Neural cell (in vitro differentiated cells): Measurements from ENCODE around the gene C22orf31. TPM values are rescaled to one million over a fixed set of nuclear protein-coding genes. Genes with fewer than 3 reads are reported as not detected.

Experiments
- H2AFZ ChIP-seq: fragments of 200-600, 300-800 bp; sonication (generic), shearing (Covaris generic); 2 replicates; pipeline ENCODE4 v1.6.0; 2014; ENCODE audit warnings: low read depth, mild to moderate bottlenecking, antibody characterized with exemption, low read length, moderate library complexity
- H3F3A ChIP-seq: fragments of 200-600 bp; shearing (Covaris generic); 2 replicates; pipeline ENCODE4 v1.6.1; 2016; ENCODE audit warnings: mild to moderate bottlenecking, moderate library complexity, mixed read lengths, antibody characterized with exemption, low read length; ENCODE audit not compliant: insufficient read depth, poor library complexity, severe bottlenecking
- H3K27ac ChIP-seq: fragments of 200-600, 300-800 bp; sonication (generic), shearing (Covaris generic); 2 replicates; pipeline ENCODE4 v1.5.1; 2014; ENCODE audit warnings: mild to moderate bottlenecking, low read length, moderate library complexity
- H3K27me3 ChIP-seq: fragments of 300-800, 200-600 bp; sonication (generic), shearing (Covaris generic); 2 replicates; pipeline ENCODE4 v1.6.0; 2014; ENCODE audit warnings: mild to moderate bottlenecking, low read depth, low read length, moderate library complexity; ENCODE audit not compliant: insufficient read depth
- H3K36me3 ChIP-seq: fragments of 300-800, 200-600 bp; sonication (generic), shearing (Covaris generic); 2 replicates; pipeline ENCODE4 v1.5.1; 2014; ENCODE audit warnings: mild to moderate bottlenecking, antibody characterized with exemption, low read length, moderate library complexity; ENCODE audit not compliant: insufficient read depth
- H3K4me2 ChIP-seq: fragments of 300-800, 200-600 bp; sonication (generic), shearing (Covaris generic); 2 replicates; pipeline ENCODE4 v1.6.0; 2014; ENCODE audit warnings: mild to moderate bottlenecking, low read length
- H3K4me3 ChIP-seq: fragments of 300-800, 200-600 bp; sonication (generic), shearing (Covaris generic); 2 replicates; pipeline ENCODE4 v1.5.1; 2014; ENCODE audit warnings: mild to moderate bottlenecking, low read length, moderate library complexity
- H3K79me2 ChIP-seq: fragments of 200-600 bp; shearing (Covaris generic); replicated peaks from 2 replicates; pipeline ENCODE4 v1.6.0; 2014; ENCODE audit warnings: mild to moderate bottlenecking, low read length, moderate library complexity; ENCODE audit not compliant: insufficient read depth
- H3K9ac ChIP-seq: fragments of 300-800, 200-600 bp; sonication (generic), shearing (Covaris generic); 2 replicates; pipeline ENCODE4 v1.6.1; 2016; ENCODE audit warnings: mild to moderate bottlenecking, low read length, mixed read lengths
- H3K9me2 ChIP-seq: fragments of 200-600 bp; shearing (Covaris generic); 2 replicates; pipeline ENCODE4 v1.6.1; 2016; ENCODE audit warnings: mild to moderate bottlenecking, low read length, mixed read lengths; ENCODE audit not compliant: insufficient read depth
- H3K9me3 ChIP-seq: fragments of 200-600, 300-800 bp; sonication (generic), shearing (Covaris generic); 2 replicates; pipeline ENCODE4 v1.6.1; 2016; ENCODE audit warnings: mild to moderate bottlenecking, mixed run types, low read length, moderate library complexity, mixed read lengths
- H4K20me1 ChIP-seq: fragments of 200-600 bp; shearing (Covaris generic); 2 replicates; pipeline ENCODE4 v1.6.1; 2016; ENCODE audit warnings: mild to moderate bottlenecking, mixed run types; ENCODE audit not compliant: insufficient read depth
- CTCF ChIP-seq: fragments of 450-650 bp; IDR thresholded peaks from 2 replicates; pipeline ENCODE4 v1.5.1; 2014; ENCODE audit warnings: antibody characterized with exemption, mild to moderate bottlenecking, moderate library complexity; ENCODE audit not compliant: poor library complexity, severe bottlenecking
- EP300 ChIP-seq: fragments of 450-650 bp; conservative IDR thresholded peaks from 2 replicates; pipeline ENCODE4 v1.6.1; 2014; ENCODE audit warnings: antibody characterized with exemption, mild to moderate bottlenecking, moderate library complexity; ENCODE audit not compliant: poor library complexity, severe bottlenecking
- EZH2 ChIP-seq: fragments of 200-600, 300-800 bp; shearing (Covaris generic), sonication (generic); IDR thresholded peaks from 2 replicates; pipeline ENCODE4 v1.6.1; 2014; ENCODE audit warnings: antibody characterized with exemption, low read length, borderline replicate concordance, mild to moderate bottlenecking; ENCODE audit not compliant: insufficient read depth, poor library complexity, severe bottlenecking
- MXI1 ChIP-seq: fragments of 450-650 bp; conservative IDR thresholded peaks from 2 replicates; pipeline ENCODE4 v1.6.1; 2014; ENCODE audit warnings: antibody characterized with exemption, mild to moderate bottlenecking; ENCODE audit not compliant: poor library complexity, severe bottlenecking
- POLR2AphosphoS5 ChIP-seq: IDR thresholded peaks from 2 replicates; pipeline ENCODE4 v1.6.1; 2012
- RAD21 ChIP-seq: fragments of 450-650 bp; conservative IDR thresholded peaks from 2 replicates; pipeline ENCODE4 v1.6.1; 2014; ENCODE audit warnings: antibody characterized with exemption, mild to moderate bottlenecking, moderate library complexity
- REST ChIP-seq: IDR thresholded peaks from 2 replicates; pipeline ENCODE4 v1.6.1; 2012; ENCODE audit warnings: borderline replicate concordance
- SMC3 ChIP-seq: fragments of 450-650 bp; conservative IDR thresholded peaks from 2 replicates; pipeline ENCODE4 v1.6.1; 2014; ENCODE audit warnings: antibody characterized with exemption, mild to moderate bottlenecking, moderate library complexity; ENCODE audit not compliant: poor library complexity
- TAF1 ChIP-seq: IDR thresholded peaks from 2 replicates; pipeline ENCODE4 v1.6.1; 2012; ENCODE audit warnings: low read depth
- polyA plus RNA-seq: library from polyadenylated mRNA; depleted of rRNA; stranded (reverse); fragments of >200 nt; gene quantifications from 2 replicates; pipeline ENCODE4 v1.2.3, GENCODE V29; 2014

Gene C22orf31
- polyA plus RNA-seq, 1 donor from 2014 or later, result not detected

- Histone ChIP-seq H3K9ac (no peak overlapping the region), H2AFZ (no peak overlapping the region), H4K20me1 (no peaks in the 10 kb centered on the region), H3K79me2 (no peaks in the 10 kb centered on the region), H3K27ac (no peak overlapping the region), H3K9me2 (no peaks in the 10 kb centered on the region), H3K9me3 (no peaks in the 10 kb centered on the region), H3K36me3 (no peaks in the 10 kb centered on the region), H3F3A (no peaks in the 10 kb centered on the region), H3K4me3 (peak overlapping the region; percentile 48), H3K27me3 (peaks cover 13% of the 10 kb centered on the region), H3K4me2 (no peak overlapping the region)
- TF ChIP-seq MXI1 (no peak), REST (no peak), POLR2AphosphoS5 (no peak), TAF1 (no peak), RAD21 (no peak), CTCF (no peak), SMC3 (no peak), EP300 (no peak), EZH2 (no peak)
These were observed 30.9 kb downstream of the C22orf31 start for GRCh38 chr22:29030618-29031226.

DNA sequence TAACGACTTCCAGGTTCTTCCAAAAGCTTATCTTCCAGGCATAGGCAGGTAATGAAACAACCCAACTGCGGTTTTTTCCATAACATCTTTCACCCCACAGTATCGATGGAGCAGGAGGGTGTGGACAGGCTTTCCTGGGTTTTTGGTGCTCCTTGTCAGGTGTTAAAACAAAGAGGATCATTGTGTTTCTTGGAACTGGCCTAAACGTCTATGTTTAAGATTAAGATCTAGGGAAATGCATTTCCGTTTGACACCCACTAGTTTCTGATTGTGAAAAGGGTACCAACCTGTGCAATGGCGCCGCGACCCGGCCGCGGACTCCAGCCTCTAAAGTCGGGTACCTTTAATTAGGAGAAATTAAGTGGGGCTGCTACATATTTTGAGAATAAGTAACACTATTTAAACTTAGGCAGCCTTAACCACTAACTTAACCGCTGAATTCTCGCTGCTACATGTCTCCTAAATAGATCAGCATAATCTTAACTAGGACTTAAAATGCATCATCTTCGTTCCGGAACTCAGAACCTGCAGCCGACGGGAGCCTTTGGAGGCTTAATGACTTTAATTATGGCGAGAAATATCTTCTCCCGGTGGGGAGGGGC, 31.5 kb downstream of the C22orf31 start:
- peak overlapping the region; percentile 48 for H3K4me3 ChIP-seq
- no peak overlapping the region for H3K4me2 ChIP-seq
- H3K27me3 ChIP-seq, result peaks cover 13% of the 10 kb centered on the region
- no peaks in the 10 kb centered on the region for H4K20me1 ChIP-seq
- H3K9ac ChIP-seq, result no peak overlapping the region
- H3K9me2 ChIP-seq, result no peaks in the 10 kb centered on the region
- H3K36me3 ChIP-seq, result no peaks in the 10 kb centered on the region
- no peak overlapping the region for H3K27ac ChIP-seq
- no peaks in the 10 kb centered on the region for H3K9me3 ChIP-seq
- H3K79me2 ChIP-seq, result no peaks in the 10 kb centered on the region
- TF ChIP-seq TAF1, result no peak
- no peak for TF ChIP-seq EZH2
- no peak for TF ChIP-seq SMC3
- no peak for TF ChIP-seq CTCF
- no peak for TF ChIP-seq POLR2AphosphoS5
- no peak for TF ChIP-seq MXI1
- TF ChIP-seq REST, result no peak
- no peak for TF ChIP-seq EP300
- TF ChIP-seq RAD21, result no peak
- no peak overlapping the region for H2AFZ ChIP-seq
- H3F3A ChIP-seq, result no peaks in the 10 kb centered on the region
